NCI-H345 treated with DMSO at 0.1 percent for 48 hours (cell line): Measurements from ENCODE around the gene BOC.

Source experiments
- DNase-seq: peaks from one replicate; lab custom pipeline; 2025; ENCODE audit not compliant: unreplicated experiment; lab: John Stamatoyannopoulos, UW

BOC gene

GRCh38 chr3:113223475-113224281, 12.3 kb downstream of the BOC start:
- no peak for DNase-seq

GRCh38 chr3:113225286-113225685, 13.9 kb downstream of the BOC start:
- DNase-seq: no peak

- no peak for DNase-seq
These were observed 15.1 kb downstream of the BOC start for GRCh38 chr3:113226491-113226890.

GRCh38 chr3:113227146-113227545, 15.8 kb downstream of the BOC start:
- no peak for DNase-seq

- DNase-seq: no peak
These were observed 17.3 kb downstream of the BOC start for GRCh38 chr3:113228498-113229286.

- DNase-seq: no peak
These were observed 20.0 kb downstream of the BOC start for GRCh38 chr3:113231391-113231790.

GRCh38 chr3:113231827-113232253, 20.5 kb downstream of the BOC start:
- peak; percentile 65 for DNase-seq

GRCh38 chr3:113232342-113232741, 21.0 kb downstream of the BOC start:
- DNase-seq: no peak

- DNase-seq: no peak
These were observed 22.1 kb downstream of the BOC start for GRCh38 chr3:113233497-113233896.

- DNase-seq: no peak
These were observed 22.7 kb downstream of the BOC start for GRCh38 chr3:113234028-113234427.

- DNase-seq: no peak
These were observed 23.4 kb downstream of the BOC start for GRCh38 chr3:113234688-113235260.

GRCh38 chr3:113238503-113238902, 27.1 kb downstream of the BOC start:
- DNase-seq: no peak

- no peak for DNase-seq
These were observed 29.5 kb downstream of the BOC start for GRCh38 chr3:113240841-113241240.

- DNase-seq: no peak
These were observed 30.1 kb downstream of the BOC start for GRCh38 chr3:113241292-113242095.

GRCh38 chr3:113242096-113242581, 30.8 kb downstream of the BOC start:
- DNase-seq: no peak

GRCh38 chr3:113243071-113243470, 31.7 kb downstream of the BOC start:
- DNase-seq: no peak

- no peak for DNase-seq
These were observed 32.5 kb downstream of the BOC start for GRCh38 chr3:113243846-113244245.

GRCh38 chr3:113245761-113246161, 34.4 kb downstream of the BOC start:
- no peak for DNase-seq

- DNase-seq: no peak
These were observed 35.7 kb downstream of the BOC start for GRCh38 chr3:113247068-113247467.

GRCh38 chr3:113247675-113248458, 36.5 kb downstream of the BOC start:
- no peak for DNase-seq
